Hematopoietic multipotent progenitor cell treated with erythropoietin and hydrocortisone succinate and interleukin-3 and kit ligand, for 15 days (in vitro differentiated cells): Measurements from ENCODE around the gene DOLK.

Source experiments
- DNase-seq: peaks from one replicate; pipeline ENCODE4 v3.0.0-alpha.2; 2015; ENCODE audit warnings: low spot score

The DOLK gene

GRCh38 chr9:128906741-128907140 lies 40.7 kb downstream of the DOLK start:
- no peak for DNase-seq

DNA sequence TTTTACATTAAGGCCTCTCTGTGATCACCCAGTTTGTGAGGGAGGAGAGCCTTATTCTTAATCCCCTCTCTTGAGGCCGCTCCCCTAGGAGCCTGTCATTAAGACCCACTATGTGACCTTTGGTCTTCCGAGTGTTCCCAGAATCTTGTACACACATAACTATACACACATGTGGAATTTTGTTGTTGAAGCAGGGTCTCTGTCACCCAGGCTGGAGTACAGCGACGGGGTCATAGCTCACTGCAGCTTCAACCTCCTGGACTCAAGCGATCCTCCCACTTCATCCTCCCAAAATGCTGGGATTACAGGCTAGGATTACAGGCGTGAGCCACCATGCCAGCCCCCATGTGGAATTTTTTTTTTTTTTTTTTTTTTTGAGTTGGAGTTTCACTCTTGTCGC lies 41.4 kb downstream of the DOLK start:
- no peak for DNase-seq

DNA sequence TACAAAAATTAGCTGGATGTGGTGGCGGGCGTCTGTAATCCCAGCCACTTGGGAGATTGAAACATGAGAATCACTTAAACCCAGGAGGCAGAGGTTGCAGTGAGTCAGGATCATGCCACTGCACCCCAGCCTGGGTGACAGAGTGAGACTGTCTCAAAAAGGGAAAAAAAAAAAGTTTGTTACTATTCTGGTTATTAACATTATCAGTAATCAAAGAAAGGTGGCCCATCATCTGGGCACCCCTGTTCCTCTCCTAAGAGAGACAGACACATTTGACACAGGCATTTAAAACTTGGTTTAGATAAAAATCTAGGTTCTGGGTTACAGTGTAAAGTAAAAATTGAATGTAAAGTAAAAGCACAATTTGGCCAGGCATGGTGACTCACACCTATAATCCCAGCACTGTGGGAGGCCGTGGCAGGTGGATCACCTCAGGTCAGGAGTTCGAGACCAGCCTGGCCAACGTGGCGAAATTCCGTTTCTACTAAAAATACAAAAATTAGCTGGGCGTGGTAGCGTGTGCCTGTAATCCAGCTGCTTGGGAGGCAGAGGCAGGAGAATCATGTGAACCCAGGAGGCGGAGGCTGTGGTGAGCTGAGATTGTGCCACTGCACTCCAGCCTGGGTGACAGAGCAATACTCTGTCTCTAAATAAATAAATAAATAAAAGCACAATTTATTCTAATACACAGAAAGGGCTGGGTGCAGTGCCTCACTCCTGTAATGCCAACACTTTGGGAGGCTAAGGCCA lies 43.4 kb downstream of the DOLK start:
- DNase-seq: no peak

DNA sequence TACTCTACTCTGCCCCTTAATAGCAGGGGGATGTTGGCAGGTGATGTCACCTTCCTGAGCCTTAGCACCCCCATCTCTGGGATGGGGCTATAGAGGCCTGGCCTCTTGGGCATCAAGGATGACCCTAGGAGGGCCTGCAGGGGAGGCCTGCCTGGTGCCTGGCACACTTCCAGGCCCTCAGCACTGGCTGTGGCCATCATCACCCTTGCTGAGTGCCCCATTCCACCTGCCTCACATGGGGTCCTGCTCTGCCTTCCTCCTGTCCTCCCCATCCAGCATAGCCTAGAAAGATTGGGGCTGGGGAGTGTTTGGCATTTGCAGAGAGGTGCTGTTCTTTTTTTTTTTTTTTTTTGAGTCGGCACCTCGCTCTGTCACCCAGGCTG lies 44.3 kb downstream of the DOLK start:
- no peak for DNase-seq

DNA sequence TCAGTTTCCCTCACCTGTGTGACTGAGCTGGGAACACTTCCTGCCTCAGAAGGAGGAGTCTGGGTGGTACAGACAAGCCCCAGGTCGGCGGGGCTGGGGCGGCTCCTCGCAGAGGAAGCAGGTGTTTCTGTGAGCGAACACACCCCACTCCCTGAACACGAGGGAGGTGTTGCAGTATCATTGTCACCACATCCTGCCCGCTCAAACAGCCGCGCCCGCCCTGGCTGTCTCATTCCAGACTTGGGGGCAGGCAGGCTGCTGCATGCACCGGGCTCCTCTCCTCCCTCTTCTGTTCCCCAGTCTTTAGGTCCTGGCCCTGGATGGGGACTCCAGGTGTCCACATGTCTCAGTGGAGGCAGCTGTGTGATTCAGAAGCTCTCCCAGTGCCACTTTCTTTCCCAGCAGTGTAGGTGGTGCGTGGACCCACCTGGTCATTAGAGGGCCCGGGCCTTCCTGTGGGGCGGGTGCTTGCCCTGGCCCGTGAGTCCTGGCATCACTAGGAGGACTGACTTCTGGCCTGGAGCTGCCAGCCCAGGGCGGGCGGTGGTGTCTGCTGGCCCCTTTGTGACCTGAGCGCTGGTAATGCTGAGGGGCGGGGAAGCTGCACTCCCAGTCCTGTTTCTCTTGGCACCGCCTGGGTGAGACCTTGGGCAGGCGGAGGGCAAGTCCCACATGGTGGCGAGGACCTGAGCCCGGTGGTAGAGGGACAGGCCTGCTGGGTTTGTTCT lies 44.9 kb downstream of the DOLK start:
- no peak for DNase-seq

DNA sequence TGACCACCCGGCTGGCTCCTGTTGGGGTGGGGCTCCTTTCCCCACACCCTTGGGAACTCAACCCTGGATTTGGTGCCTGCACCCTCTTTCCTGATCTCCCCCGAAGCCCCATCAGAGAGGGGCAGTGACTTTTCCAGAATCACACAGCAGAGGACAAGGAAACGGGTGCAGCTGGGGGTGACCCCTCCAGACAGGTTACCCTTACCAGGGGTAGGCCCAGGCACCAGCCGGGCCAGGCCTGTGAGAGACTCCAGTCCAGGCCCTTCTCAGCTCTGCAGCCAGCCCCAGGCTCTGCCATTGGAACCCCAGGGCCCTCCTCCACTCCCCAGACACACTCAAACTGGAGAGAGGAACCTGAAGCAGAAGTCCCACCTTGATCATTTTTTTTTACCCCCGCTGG lies 45.6 kb downstream of the DOLK start:
- no peak for DNase-seq

- DNase-seq: no peak
These were observed 46.0 kb downstream of the DOLK start for GRCh38 chr9:128901379-128901778.

GRCh38 chr9:128899566-128900322 lies 47.7 kb downstream of the DOLK start:
- DNase-seq: no peak

GRCh38 chr9:128898845-128899565 lies 48.4 kb downstream of the DOLK start:
- DNase-seq: no peak

- no peak for DNase-seq
These were observed 49.0 kb downstream of the DOLK start for GRCh38 chr9:128898382-128898781.

- DNase-seq: no peak
These were observed 51.8 kb downstream of the DOLK start for GRCh38 chr9:128895556-128895955.
